GM11168 (cell line): ENCODE results near the gene PIGS.
"Not testable (repeated sequence)": the region's sequence is repeated elsewhere in the genome, so short reads cannot be mapped to it uniquely, and the experiment has no call there.

ENCODE experiments used
- in situ Hi-C: fragments of 300-500 bp; cut with MboI; formaldehyde crosslinking; loops from one replicate; pipeline ENCODE4 v1.12.0; 2022; ENCODE audit warnings: low sequenced_read_pairs; ENCODE audit not compliant: unreplicated experiment

The PIGS gene

DNA sequence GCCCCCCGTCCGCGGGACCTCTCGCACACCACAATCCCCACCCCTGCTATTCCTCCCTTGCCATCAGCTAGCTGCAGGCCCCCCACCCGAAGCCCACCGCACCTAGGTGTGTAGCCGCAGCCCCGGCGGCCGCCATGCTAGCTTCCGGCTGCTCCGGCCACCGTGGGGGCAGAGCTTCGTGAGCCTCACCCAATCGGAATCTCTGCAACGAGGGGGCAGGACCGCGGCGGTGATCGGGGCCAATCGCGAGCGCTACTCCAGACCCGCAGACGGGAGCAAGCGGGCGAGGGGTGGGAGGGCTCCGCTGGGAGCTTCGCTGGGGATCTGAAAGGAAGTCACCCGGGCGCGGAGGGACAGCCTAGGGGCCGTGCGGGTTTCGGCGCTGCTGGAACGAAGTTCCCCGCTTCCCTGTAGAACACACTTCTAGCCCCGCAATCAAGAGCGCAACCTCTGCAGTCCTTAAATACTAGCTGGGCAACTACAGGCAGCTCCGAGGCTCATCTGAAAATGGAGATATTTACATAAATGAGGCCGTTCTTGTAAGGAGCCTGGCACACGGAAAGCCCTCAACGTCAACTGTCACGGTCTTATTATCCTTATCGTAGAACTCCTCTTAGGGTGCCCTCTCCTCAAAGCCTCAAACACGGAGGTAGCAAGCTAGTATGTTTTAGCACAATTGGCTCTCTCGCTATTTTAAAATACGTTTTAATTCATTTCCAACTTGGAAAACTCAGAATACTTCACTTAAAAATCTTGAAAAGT is at the start of gene PIGS:
Gene PIGS, minus strand, starts transcription at position 164 of the 762 bp plus-strand sequence. Its CDS starts 28 bp downstream, at position 136.
- in situ Hi-C loops, result no loop called here

DNA sequence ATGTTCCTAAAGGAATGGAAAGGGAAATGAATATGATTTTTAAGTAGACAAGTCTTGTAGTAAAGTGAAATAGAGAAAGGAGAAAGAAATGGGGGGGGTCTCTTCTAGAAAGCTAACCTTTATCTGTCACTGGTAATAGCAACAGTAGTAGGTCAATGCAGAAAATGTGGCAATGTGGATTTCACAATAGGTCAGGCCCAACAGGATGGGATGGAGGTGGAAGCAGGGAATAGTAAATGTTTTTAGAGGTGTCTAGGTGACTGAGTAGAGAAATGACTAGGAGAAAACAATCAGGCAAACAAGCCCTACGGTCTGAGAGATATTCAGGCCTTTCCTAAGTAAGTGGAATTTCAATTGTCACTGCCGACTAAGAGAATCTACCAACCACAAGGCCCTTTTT is 48.7 kb upstream of the PIGS start:
- in situ Hi-C loops, result no loop called here

DNA sequence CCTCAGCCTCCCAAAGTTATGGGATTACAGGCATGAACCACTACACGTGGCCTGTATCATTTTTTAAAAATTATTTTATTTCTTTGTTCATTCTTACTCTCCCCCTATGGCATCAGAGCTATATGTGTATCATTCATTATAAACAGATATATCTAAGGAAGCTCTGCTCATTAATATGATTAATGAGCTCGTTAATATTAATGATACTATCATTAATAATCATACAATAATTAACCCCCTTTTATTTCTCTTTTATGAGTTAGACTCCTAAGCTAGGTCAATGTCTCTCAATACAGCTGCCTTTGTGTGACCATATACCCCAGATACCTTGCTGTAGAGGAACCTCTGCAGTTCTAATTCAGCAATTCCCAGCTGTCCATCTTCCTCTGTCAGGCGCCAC is 47.1 kb upstream of the PIGS start:
- in situ Hi-C loops, result no loop called here

DNA sequence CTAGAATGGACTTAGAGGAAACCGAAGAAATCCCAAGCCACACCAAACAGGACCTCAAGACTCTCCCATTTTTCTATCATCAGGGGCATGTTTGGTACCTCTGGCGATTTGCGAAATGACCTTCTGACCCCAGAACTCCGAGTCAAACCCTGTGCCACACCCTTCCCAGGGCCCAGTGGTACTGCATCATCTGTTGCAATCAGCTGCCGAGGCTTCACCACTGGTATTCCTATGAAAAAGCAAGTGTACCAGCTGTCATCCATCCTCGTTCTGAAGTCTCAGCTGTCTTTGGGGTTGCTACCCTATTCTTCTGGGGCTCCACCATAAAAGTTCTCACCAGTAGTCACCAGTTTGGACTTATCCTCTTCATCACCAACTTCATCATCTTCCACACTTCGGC is 45.0 kb upstream of the PIGS start:
- in situ Hi-C loops, result no loop called here

DNA sequence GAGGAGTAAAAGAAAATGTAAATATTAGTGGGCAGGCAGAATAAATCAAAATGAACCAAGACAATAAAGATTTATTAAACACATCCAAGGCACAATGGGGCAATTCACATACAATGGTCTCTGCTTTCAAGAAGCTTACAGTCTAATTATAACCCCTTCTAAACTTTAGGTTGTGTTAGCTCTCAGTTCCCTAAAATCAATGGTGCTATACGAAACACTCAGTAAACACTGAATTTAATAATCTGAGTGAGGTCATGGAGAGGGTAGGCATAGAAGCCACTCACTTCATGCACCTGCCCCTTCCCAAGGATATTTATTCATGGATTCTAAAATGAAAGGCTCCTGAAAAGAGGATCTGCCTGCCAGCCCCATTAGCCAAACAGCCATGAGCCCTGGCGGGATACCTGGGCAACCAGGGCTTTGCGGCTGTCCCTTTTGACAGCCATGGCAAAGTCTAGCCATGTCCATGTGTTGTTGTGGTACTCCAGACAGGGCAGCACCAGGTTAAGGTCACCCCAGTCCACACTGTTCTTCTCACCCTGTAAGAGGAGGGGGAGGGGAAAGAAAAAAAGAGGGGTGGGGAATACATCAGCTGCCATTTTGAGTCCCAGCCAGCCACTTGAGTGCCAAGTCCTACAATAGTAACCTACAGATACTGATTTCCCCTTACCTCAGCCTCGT is 44.1 kb upstream of the PIGS start:
- in situ Hi-C loops, result no loop called here

DNA sequence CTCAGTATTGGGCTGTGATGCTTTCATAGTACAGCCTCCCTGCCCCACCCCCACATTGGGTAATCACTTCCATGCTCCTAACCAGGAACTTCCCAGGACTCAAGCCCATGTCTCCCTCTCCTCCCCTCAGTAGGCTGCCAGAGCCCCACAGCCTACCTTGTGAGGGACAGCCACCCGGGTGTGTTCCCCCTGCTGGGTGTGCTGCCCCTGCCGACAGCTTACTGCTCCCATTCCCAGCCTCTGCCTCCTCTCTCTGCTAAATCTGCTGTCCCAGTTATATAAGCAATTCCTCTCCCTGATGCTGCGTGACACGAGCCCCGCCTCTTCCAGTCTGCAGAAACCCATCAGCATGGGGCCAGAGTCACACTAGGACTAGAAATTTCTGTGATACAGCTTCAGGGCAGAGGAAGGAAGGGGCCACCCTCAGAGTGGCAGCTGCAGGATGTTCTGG is 42.6 kb upstream of the PIGS start, which contains the start of gene RSKR:
Gene RSKR, minus strand, starts transcription at position 255 of the 451 bp plus-strand sequence. Its CDS starts 24 bp downstream, at position 231.
- in situ Hi-C loops, result no loop called here

DNA sequence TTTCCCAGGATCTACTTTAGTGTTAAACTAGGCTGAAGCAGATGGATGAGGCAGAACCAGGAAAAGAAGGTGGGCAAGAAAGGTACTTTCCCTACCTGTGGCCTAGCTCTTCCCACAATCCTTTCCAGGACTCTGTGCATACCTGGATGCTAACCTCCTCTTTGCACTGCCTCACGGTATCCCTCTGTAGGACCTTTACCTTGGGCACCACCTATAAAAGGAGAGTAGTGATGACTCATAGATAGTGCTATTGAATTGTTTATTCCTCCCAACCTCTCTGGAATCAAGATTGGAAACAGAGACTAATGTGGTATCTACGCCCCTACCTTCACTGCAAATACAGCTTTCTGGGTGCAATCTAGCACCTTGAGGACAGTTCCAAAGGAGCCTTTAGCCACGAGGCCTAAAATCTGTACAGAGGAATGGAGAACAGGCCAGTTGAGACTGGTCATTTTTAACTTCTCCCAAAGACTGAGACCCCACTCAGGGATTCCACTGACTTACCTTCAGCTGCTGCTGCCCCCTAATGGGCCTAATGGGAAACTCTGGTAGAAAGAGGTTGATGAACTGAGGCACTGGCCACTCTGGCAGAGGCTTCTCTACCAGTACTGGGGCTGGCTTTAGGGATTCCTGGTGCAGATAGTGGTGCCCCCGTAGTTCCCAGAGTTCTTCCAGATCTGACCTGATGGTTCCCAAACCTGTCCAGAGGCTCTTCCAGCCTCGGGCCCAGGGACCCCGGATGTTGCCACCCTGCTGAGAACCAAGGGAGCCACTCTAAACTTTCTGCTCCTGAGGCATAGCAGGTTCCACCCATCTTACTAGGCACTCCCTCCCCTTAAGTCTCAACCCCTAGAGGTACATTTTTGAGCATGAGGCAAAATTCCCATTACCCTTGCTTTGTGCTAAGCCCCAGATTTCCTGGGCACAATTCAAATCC is 41.9 kb upstream of the PIGS start:
- in situ Hi-C loops, result no loop called here

DNA sequence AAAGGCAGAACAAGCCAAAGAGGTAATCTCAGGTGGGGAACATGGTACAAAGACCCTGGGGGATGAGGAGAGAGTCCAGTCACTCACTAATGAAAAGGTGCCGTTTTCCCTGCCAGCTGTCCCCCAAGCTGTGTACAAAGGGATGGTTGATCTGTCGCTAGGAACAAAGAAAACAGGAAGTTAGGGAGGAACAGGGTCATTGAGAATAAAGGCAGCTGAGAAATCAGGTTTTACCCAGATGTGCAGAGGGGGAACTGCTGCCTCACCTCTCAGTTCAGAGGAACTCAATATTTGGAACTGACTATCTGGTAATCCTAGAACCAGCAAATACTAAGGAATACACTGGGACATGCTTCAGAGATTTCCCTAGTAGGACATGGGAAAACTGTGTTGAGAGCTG is 41.2 kb upstream of the PIGS start:
- in situ Hi-C loops, result no loop called here

DNA sequence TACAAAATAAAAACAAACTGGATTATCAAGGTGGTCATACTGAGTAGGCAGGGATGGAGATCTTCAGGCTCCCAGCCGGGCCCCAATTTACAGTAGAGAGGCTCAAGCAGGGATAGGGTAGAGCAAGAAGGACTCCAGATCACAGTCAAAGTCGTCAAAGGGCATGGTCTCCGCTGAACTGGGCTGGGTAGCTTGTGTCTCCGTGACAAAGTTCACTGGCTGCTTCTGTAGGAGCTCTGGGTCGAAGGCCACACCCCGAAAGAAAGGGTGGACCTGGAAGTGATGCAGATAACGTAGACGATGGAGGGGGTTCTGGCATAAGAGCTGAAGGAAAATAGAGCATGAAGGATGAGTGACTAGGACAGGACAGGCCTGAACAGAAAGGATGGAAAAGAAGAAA is 39.1 kb upstream of the PIGS start:
- in situ Hi-C loops, result no loop called here

DNA sequence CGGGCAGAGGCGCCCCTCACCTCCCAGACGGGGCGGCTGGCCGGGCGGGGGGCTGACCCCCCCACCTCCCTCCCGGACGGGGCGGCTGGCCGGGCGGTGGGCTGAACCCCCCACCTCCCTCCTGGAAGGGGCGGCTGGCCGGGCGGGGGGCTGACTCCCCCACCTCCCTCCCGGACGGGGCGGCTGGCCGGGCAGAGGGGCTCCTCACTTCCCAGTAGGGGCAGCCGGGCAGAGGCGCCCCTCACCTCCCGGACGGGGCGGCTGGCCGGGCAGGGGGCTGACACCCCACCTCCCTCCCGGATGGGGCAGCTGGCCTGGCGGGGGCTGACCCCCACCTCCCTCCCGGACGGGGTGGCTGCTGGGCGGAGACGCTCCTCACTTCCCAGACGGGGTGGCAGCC is 32.7 kb upstream of the PIGS start:
- in situ Hi-C loops, result not testable (repeated sequence)

DNA sequence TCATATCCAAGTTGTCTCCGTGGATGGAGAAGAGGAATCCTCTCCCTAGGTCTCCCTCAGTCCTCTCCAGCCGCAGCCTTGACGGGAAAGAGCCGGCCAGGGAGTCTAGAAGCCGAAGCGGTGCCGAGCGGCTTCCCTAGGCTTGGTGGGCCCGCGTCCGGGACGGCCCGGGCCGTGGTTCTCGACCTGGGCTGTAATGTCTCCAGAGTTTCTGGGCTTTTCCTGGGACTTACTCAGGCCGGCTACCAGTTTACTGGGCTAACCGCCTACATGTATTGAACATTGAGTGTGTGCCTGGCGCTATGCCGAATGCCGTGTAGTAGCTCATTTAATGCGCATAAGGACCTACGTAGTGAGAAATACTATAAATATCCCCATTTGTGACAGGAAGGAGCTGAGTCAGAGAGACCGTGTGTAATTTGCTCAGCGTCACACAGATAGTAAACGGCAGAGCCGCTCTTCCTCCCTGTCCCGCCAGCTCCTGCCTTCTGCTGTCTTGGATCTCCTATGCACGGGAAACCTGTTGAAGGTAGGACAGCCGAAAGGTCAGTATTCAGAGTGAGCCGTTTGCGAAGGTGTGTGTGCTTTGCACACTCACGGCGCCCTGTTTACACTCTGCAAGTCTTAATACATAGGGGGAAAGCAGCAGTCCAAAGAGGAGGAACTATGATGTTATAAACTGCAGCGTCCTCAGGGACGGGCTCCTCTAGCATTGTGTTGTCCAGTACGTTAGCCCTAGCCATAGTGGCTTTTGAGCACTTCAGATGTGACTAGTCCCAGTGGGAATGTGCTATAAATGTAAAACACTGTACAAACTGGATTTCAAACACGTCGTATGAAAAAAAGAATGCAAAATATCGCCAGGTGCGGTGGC is 28.2 kb upstream of the PIGS start:
- in situ Hi-C loops, result no loop called here

DNA sequence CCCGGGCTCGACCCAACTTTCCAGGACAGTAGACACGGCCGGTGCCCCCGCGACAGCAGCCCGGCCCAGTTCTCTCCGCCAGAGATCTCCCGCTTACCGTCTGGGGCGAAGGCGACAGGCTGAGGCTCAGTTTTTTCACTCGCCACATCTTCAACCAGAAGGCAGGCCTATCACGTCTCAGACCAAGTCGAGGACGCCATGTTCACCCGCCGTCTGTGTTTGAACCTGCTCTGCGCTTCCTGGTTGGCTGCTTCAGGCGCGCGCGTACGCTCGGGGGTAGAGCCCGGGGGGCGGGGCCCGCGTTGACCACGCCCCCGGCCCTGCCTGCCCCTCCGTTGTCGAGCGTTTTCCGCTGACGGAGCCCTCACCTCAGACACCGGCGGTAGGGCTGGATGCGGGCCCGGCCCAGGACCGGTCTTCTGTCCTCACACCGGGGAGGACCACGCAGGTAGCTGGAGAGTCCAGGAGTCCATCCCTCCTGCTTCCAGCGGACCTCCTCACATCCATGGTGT is 27.5 kb upstream of the PIGS start, which contains the start of gene SPAG5:
Gene SPAG5, minus strand, starts transcription at position 227 of the 512 bp plus-strand sequence. Its CDS starts 79 bp downstream, at position 148.
- in situ Hi-C loops, result no loop called here

DNA sequence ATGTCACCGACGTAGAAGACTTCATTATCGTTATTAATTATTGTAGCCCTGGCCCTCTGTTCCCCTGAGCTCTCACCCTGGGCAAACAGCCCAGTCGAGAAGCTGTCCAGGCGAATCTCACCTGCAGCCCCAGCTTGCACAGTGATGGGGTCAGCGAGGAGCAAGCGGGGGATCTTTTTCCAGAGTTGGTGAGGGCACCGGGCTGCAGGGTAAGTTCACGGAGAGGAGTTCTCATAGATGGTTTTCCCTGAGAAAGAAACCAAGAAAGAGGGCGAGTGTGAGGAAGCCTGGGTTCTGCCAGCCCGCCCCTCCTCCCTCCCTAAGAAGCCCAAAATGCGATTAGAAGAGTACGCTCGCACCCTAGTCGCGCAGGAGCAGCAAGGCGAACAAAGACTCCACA is 27.1 kb upstream of the PIGS start:
- in situ Hi-C loops, result no loop called here

DNA sequence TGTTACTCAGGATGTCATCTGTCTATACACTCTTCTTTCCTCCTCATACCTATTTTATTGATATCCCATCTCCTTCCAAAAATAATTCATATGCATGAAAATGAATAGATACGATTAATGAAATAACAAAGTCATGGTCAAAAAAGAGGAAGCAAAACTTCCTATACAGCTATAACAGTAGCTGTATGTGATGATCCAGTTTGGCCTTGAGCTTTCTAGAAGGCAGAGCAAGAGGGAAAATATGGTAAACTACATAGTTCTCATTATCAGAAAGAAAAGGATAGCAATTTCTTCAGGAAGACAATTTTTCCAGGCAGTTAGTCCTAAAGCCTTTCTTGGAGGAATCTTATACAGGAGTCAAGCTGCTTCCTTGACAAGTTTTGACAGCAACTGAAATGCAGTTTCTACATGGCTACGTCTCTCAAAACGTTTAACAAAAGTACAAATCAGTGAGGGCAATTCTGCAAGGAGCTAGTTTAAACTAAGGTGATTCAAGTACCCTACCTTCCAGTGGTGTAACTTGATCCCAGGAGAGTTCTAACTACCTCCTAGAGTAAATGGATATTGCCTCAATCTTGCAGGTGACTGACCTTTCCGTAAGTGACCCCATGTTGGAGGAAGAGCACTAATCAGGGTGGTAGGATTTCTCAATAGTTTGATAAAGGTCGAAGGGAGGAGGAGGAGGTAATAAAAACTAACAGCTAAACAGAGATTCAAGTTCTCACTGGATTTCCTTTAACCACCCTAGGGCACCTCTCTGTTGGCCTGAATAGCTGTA is 26.5 kb upstream of the PIGS start:
- in situ Hi-C loops, result no loop called here

DNA sequence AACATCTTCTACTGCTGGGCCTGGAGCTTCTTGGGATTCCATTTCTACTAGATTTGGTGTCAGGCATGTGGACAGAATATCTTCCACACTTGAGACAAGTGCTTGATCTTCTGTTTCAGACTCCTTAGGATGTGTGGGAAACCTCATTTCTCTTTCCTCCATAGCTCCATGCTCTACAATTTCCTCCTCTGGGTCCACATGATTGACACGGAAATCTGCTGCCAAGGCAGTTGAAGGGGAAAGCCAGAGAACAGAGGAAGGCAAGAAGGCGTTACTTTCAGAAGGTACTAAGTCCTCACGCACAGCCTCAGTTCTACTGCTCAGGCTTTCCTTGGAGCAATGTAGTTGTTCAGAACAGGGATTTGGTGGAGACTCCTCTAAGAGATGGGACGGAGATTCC is 20.9 kb upstream of the PIGS start:
- in situ Hi-C loops, result no loop called here

DNA sequence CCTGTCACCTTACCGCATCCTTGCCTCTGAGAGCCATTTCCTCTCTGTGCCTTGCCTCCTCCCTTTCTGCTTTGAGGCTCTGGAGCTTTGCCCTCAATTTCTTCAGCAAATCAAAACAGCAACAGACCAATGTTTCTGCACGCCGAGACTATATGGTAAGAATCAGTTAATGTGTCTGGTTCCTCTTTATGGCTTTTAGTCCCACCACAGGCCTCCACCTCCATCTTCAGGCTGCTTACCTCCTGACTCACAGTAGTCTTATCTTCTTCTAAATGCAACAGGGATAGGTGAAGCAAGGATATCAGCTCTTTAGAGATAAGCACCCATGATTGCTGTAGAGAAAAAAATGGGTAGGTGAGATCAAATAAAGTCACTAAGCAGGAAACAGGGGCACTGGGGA is 14.5 kb upstream of the PIGS start:
- in situ Hi-C loops, result no loop called here

DNA sequence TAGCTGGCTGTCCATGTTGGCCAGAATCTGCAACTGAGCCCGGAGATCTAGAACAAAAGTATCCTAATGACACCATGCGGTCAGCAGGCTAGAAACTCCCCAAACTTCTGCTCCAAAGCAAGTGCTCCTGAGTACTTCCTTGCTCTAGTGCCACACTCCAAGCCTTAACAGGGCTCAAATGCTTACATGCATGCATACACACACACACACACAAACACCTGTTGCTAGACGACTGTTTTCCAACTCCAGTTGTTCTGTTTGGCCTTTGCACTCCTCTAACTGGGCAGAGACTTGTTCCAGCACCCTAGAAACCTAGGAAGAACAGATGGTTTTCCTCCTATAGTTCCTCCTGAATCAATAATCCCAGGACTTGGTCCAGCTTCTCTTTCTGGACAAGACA is 13.1 kb upstream of the PIGS start:
- in situ Hi-C loops, result no loop called here

DNA sequence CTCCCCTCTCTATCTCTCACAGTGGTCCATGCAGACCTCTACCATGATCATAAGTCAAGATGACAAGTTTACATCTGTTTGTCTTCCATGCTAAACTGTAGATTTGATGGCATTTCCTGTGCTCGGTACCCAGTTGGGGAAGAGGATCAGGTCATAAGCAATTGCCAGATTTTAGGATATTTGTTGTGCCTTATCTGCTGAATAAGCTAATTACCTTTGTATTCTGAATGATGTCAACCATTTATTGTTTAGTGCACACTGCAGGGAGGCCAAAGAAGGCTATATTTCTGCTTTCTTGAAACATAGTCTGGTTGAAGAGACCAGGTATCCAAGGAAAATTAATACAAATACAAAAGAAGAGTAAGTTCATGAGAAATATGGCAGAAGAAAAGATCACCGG is 11.2 kb upstream of the PIGS start:
- in situ Hi-C loops, result no loop called here

DNA sequence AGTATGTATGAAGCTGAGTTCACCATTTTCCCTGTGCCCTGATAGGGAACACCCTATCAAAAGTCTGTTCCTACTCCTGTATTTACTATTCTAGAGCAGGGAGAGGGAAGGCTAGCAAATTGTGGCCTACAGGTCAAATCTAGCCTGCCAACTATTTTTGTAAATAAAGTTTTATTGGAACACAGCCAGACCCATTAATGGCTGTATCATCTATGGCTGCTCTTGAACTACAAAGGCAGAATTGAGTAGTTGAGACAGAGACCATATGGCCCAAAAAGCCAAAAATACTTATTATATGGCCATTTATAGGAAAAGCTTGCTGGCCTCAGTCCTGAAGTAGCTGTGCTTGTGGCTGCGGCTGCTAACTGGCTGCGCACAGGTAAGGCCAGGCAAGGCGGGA is 9.6 kb upstream of the PIGS start:
- in situ Hi-C loops, result no loop called here
